Measurements from ENCODE around the gene SNX8. TPM values are rescaled to one million over a fixed set of nuclear protein-coding genes. Genes with fewer than 3 reads are reported as not detected.

The SNX8 gene
- total RNA-seq, 1 experiment from 2014 or later: 40.6 TPM

GRCh38 chr7:2288503-2288902 lies 25.7 kb downstream of the SNX8 start:
- H3K27me3 Mint-ChIP-seq (ENCODE audit: low read depth): no peaks in the 10 kb centered on the region
- no peak overlapping the region for H3K56ac ChIP-seq (ENCODE audit: insufficient read length, low read depth, low read length)
- no peak overlapping the region for H2BK120ac ChIP-seq (ENCODE audit: low read depth, low read length, poor library complexity, severe bottlenecking)
- no peak overlapping the region for H2AFZ ChIP-seq (ENCODE audit: low read length)
- no peak overlapping the region for H3K27ac ChIP-seq (ENCODE audit: insufficient read length, low read depth, low read length)
- no peak overlapping the region for H4K5ac ChIP-seq (ENCODE audit: insufficient read length, low read depth, low read length)
- H3K9me3 Mint-ChIP-seq: no peaks in the 10 kb centered on the region
- H3K4me2 ChIP-seq (ENCODE audit: insufficient read depth, insufficient read length, low read length): no peak overlapping the region
- no peak overlapping the region for H3K9ac ChIP-seq (ENCODE audit: extremely low read depth, insufficient read length, low read length)
- H2BK5ac ChIP-seq (ENCODE audit: insufficient read length, low read length): no peak overlapping the region
- WGBS (ENCODE audit: extremely low coverage, insufficient read length, low lambda C conversion rate): no CpG with 5 or more reads among the region's 8 CpGs
- no peak overlapping the region for H3K14ac ChIP-seq (ENCODE audit: insufficient read depth, low read length)
- no peak for DNase-seq
- no peaks in the 10 kb centered on the region for H3K23me2 ChIP-seq (ENCODE audit: insufficient read length, low read depth, low read length, poor library complexity, severe bottlenecking)
- no peaks in the 10 kb centered on the region for H3K4me1 ChIP-seq (ENCODE audit: insufficient read depth, low read length)
- no peak overlapping the region for H3K4ac ChIP-seq (ENCODE audit: low read depth, low read length)
- H3K9me3 ChIP-seq (ENCODE audit: control insufficient read depth, low read depth, low read length): no peaks in the 10 kb centered on the region
- peak overlapping the region in 1 of 3 experiments; percentile 38; a peak in 2 of 7 replicates for H3K27ac Mint-ChIP-seq
- H3K23ac ChIP-seq (ENCODE audit: insufficient read length, low read depth, low read length): no peak overlapping the region
- no peak overlapping the region for H2BK12ac ChIP-seq (ENCODE audit: insufficient read length, low read depth, low read length)
- no peak overlapping the region for H2BK15ac ChIP-seq (ENCODE audit: low read depth, low read length)
- H4K8ac ChIP-seq (replicated peaks; ENCODE audit: insufficient read length, low read depth, low read length): no peak overlapping the region
- H4K91ac ChIP-seq (ENCODE audit: insufficient read length, low read depth, low read length): no peak overlapping the region
- no peaks in the 10 kb centered on the region for H4K20me1 ChIP-seq (ENCODE audit: control insufficient read depth, insufficient read depth, insufficient read length)
- H3K4me1 Mint-ChIP-seq: no peaks in the 10 kb centered on the region
- no peak overlapping the region for H3T11ph ChIP-seq (ENCODE audit: low read length)
- no peak overlapping the region for H3K18ac ChIP-seq (ENCODE audit: insufficient read length, low read depth, low read length)
- H3K4me3 Mint-ChIP-seq: no peak overlapping the region
- no peak overlapping the region for H2AK5ac ChIP-seq (ENCODE audit: insufficient read length, low read length)
- no peak for TF ChIP-seq CTCF (conservative IDR thresholded peaks at IDR 0.05)
- no peaks in the 10 kb centered on the region; a peak in 3 of 7 replicates for H3K36me3 Mint-ChIP-seq (ENCODE audit: insufficient read depth in 1 of 3, low read depth in 3 of 3)
- H3K79me2 ChIP-seq (ENCODE audit: insufficient read depth, low read length): no peaks in the 10 kb centered on the region; the same call in 1 of the 2 replicates
- H3K27me3 ChIP-seq (ENCODE audit: insufficient read depth, low read length): no peaks in the 10 kb centered on the region
- no peak overlapping the region for H2BK20ac ChIP-seq (ENCODE audit: low read depth, low read length, poor library complexity, severe bottlenecking)
- no peaks in the 10 kb centered on the region for H3K79me1 ChIP-seq (ENCODE audit: insufficient read depth, low read depth, low read length, poor library complexity, severe bottlenecking)

Measured in H9 (cell line).